HuH-7 (cell line): ENCODE data around the gene FGF14.
"Not testable (repeated sequence)": the region's sequence is repeated elsewhere in the genome, so short reads cannot be mapped to it uniquely, and the experiment has no call there.

Experiments used
- DNase-seq: peaks from one replicate; pipeline ENCODE4 v3.0.0; 2011; ENCODE audit warnings: low spot score

The FGF14 gene

DNA sequence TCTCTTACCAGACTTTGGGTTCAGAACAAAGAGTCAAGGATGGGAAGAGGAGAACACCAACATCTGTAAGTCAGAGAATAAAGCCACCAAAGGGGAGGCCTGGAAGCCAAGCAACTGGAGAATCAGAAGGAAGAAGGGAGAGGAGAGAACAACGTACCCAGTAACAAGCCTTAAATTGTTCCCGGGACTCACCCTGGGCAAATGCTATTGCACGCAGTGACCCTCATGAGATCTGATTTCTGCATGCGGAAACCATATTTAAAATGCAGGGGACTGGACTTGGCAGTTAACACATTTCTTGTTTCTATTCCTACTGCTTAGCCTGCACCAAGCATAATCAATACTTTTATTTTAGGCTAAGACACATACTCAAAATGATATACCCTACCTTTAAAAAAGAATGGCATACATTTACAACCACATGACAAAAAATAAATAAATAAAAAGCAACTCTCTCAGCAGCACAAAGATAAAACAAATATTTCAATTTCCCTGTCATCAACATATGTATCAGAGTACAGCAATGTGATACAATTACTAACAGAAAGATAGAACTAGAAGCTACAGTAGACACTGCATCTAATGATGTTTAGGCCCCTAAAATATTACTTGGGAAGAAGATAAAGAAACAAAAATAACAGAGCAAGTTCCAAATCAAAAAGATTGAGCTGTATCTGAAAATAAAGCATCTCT lies 534.8 kb downstream of the FGF14 start:
- no peak for DNase-seq

GRCh38 chr13:101858860-101859259 lies 543.0 kb downstream of the FGF14 start:
- DNase-seq, result no peak

DNA sequence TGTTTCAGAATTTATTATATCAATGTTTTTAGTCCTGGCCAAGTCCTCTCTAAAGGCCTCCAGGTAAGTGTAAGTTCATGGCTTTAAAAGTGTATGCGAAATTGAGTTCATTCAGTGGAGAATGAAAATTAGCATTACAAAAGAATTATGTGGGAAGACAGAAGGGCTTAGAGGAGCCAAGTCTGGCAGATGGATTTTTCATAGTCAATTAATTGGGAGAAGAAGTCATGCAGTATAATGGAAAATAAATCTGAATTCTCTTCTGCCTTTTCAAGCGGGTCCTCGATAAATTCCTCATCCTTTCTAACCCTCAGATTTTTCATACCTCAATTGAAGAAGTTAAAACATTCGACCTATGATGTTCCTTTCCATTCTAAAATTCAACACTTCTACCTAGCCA lies 555.1 kb downstream of the FGF14 start:
- no peak for DNase-seq

DNA sequence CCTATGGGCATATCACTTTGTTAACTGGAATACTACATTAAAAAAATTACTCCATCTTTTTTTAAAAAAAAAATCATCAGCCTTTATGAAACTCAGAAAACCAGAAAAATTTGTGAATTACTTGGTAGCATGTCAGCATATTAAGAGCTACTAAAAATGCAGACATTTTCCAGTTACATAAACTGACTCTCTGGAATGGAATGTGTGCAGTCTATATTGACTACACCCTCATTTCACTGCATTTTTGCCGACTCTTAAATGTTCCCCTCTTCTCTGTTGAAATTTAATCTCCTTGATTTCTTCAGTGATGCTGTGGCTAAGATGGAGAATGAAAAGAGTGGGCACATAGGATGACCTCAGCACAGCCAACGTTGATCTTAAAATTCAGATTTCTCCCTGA lies 555.6 kb downstream of the FGF14 start:
- DNase-seq, result no peak

GRCh38 chr13:101845245-101846020 lies 556.4 kb downstream of the FGF14 start:
- DNase-seq, result no peak

- DNase-seq, result no peak
Observed at GRCh38 chr13:101841698-101842097, 560.1 kb downstream of the FGF14 start.

DNA sequence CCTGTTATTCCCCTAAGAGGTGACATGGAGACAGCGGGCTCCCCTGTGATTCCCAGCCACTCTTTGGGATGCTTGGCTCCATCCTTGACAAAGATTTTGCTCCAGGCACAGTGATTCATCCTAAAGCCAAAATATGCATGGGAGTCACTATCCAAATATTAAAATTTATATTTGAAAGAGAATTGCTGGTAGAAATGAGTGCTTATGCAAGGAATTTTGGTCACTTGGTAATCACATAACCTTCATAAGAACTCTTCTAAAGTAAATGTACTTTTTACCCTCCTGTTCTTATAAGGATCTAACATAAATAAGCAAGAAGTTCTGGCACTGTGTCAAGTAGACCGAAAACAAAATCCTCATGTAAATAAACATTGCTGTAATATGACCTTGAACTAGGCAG lies 563.5 kb downstream of the FGF14 start:
- no peak for DNase-seq

GRCh38 chr13:101837778-101838177 lies 564.1 kb downstream of the FGF14 start:
- not testable (repeated sequence) for DNase-seq

GRCh38 chr13:101837288-101837687 lies 564.6 kb downstream of the FGF14 start:
- no peak for DNase-seq

DNA sequence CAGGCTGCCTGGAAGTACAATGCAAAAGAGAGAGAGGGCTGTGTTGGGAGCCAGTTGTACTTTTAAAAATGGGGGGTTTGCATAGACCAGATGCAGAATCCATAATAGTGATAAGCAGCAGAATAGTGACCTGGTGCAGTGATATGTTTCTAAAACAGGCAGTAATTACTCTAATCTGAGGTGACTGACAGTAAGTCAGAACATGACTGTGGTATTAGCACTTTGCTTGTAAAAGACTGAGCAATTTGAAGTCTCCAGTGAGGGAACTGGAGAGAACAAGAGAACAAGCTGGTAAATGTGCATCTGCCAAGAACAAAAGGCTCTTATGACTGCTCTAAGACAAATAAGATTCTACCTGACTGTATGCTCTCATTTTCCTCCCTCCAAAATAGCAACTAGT lies 565.9 kb downstream of the FGF14 start:
- no peak for DNase-seq

GRCh38 chr13:101833671-101834070 lies 568.2 kb downstream of the FGF14 start:
- DNase-seq, result no peak

GRCh38 chr13:101830035-101830434 lies 571.8 kb downstream of the FGF14 start:
- no peak for DNase-seq

- DNase-seq, result no peak
Observed at GRCh38 chr13:101829484-101829883, 572.4 kb downstream of the FGF14 start.

- DNase-seq, result no peak
Observed at GRCh38 chr13:101828119-101828518, 573.7 kb downstream of the FGF14 start.

DNA sequence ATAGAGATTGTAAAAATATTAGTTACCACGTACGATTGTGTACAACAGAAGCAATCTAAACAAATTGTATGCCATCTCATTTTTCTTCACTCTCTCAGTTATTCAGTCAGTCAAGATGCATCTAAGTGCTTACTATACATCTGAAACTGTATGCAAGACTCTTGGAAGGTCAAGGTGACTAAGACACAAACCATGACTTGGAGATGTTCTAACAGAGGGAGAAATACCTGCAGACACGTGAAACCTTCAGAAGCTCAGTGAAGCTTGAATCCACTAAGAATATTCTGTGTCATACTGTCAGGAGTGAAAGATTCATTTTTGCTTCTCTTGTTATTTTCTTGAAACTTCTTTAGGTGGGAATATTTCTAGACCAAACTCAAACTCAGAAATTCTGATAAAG lies 584.0 kb downstream of the FGF14 start:
- DNase-seq, result no peak

DNA sequence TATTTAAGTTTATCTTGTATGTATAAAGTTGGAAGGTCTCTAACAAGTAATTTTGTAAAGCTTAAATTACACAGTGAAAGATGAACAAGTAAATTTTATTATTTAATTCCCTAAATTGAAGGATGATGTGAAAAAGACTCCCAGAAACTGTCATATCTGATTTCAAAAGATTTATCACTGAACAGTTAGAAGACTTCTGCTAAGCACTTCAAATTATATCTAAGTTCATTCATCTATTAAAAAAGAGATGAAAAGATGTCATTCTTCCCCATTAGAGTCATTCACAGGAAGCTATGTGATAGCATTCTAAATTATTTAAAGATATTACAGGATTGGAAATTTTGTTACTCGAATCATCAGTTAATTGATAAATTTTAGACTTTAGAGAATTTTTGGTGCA lies 590.0 kb downstream of the FGF14 start:
- no peak for DNase-seq

GRCh38 chr13:101811284-101811839 lies 590.5 kb downstream of the FGF14 start:
- no peak for DNase-seq

DNA sequence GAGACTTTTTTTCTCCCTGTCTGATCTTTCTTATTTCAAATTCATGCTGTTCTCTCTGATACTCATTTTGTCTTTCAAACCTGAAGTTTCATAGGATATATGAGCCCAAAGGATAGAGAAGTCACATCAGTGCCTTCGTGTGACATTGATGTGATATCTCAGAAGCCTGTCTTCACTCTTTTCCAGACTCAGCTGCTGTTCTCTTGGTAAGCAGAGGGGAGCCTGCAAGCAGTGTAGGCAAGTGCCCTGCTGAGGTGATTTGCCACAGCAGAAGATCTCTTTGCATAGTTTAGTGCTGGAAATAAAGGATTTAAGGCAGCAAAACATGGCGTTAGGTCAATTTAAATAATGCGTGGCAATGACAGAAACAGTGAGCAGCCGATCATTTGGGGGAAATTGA lies 602.7 kb downstream of the FGF14 start:
- DNase-seq, result no peak

DNA sequence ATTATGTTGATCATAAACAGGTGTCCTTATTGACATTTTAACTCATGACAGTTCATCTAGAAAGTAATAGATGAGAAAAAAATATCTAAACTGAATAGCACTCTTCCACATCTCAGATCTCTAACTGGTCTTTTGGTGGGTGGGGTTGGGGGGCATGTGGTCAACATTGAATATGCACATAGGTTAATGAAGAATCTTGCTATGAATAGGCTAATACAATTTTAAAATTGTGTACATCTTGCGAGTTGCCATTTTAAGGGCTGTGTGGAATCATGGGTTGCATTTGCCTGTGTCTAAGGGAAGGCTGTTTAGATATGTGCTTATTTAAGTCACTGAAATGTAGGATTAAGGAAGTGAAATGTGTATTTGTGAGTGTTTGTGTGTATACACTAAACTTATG lies 603.4 kb downstream of the FGF14 start:
- no peak for DNase-seq

DNA sequence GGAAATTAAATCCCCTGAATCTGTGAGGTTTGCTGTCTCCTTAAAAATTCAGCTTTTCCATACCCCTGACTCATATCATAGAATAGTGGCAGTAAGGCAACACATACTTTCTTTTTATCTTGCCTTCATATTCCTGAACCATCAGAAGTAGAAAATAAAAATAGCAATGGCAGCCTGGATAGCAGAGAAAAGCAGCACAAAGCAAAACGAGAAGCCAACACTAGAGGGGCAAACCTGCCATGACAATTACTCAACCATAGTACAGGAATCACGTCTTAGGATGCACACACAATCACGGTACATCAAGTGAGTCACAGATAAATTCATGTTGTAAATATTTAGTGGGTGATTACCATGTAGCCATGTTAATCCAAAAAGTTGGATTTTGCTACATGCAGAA lies 606.4 kb downstream of the FGF14 start:
- DNase-seq, result no peak

GRCh38 chr13:101795025-101795424 lies 606.8 kb downstream of the FGF14 start:
- no peak for DNase-seq

GRCh38 chr13:101792189-101792588 lies 609.7 kb downstream of the FGF14 start:
- DNase-seq, result no peak

DNA sequence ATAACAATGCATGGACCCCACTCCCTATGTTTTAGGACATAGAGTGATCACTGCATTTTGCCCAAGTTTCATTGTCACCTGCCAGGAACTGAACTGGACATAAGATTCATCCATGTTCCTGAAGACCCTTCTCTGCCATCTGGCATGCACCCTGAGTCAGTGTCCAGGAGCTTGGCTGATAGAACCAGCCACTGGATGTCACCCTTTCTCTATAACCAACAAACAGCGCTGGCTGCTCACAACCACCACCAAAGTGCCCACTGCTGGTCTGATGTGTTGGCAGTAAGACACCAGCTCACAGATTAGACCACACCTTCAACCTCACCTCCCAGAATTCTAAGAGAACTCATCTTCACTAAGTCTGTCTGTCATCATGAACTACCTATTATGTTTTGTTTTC lies 616.0 kb downstream of the FGF14 start:
- DNase-seq, result no peak
